ENCODE data around the gene HOPX.

GRCh38 chr4:56659946-56660345 is 21.1 kb downstream of the HOPX start:
- TF ChIP-seq CTCF (IDR thresholded peaks at IDR 0.05; ENCODE audit: low read depth, low read length, poor library complexity, severe bottlenecking) (no peak), EZH2phosphoT487 (IDR thresholded peaks at IDR 0.05; ENCODE audit: borderline replicate concordance, low read length) (no peak)
